ENCODE results near the gene C15orf61.
A peak's percentile ranks its signal among the peaks of the same experiment; 100 is the strongest.

The C15orf61 gene

DNA sequence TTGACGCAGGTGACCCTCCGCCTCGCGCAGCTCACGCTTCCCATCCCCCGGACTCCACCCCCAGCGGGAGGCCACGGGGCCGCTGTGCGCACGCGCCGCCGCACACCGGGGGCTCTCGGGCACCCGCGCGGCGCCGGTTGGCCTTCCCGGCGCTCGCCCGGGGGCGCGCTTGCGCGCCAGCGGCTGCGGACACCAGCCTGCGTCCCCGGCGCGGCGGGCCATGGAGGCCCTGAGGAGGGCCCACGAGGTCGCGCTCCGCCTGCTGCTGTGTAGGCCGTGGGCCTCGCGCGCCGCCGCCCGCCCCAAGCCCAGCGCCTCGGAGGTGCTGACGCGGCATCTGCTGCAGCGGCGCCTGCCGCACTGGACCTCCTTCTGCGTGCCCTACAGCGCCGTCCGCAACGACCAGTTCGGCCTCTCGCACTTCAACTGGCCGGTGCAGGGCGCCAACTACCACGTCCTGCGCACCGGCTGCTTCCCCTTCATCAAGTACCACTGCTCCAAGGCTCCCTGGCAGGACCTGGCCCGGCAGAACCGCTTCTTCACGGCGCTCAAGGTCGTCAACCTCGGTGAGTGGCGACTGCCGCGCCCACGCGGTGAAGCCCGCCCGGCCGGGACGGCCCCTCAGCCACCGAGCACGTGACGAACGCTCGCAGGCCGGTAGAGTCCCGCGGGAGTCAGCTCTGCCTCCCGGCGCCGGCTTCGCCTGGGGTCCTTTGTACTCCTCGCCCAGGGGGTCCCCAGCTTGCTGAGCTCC, at the start of gene C15orf61:
C15orf61 (plus strand) TSS at position 103 of the 754 bp plus-strand sequence; CDS start at position 221, 118 bp downstream.
- peak; percentile 85 for DNase-seq (ENCODE audit: low spot score)

DNA sequence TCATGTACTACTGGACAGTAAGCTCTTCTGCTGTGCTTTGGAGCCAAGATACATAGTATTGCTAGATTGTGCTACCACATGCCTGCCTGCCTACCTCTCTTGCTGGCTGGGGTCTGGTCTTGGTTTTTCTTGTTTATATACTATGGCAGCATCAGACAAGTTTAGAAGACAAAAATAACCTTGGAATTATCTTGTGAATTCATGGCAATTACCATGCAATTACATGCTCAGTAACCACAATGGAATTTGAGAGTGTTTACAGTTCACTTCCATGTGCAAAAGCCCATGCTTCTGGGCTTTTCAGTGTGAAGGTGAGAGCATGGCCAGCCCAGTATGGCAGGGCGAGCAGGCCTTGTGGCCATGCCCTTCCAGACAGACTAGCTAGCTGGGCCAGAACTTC, 48.0 kb upstream of the C15orf61 start:
- DNase-seq (ENCODE audit: low spot score) = no peak

DNA sequence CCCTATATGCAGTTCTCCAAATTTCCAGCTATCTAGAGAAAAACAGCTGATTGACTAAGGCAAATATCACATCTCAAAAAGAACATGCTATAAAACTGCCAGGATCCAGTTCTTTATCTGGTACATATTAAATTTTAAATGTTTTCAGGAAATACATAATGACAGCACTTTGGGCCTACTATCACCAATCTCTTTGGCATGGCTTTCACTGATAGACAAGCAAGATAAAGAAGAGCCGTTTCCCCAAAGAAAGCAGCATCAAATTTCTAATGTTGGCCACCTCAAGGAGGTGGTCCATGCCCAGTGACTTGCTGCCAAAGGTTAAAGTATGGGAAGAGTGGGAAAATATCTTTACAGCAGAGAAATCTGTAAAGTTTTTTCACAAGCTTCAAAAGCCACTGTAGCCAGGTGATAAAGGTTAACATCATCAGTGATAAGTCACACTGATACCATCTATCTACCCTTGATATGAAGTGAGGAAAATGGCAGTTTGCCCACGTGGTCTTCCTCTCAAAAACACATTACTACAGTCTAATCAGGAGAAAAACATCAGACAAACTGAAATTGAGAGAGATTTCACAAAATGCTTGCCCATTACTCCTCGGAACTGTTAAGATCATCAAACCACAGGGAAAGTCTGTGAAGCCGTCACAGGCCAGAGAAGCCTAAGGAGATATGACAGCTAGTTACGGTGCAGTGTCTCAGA, 46.4 kb upstream of the C15orf61 start:
- DNase-seq (ENCODE audit: low spot score) = no peak

DNA sequence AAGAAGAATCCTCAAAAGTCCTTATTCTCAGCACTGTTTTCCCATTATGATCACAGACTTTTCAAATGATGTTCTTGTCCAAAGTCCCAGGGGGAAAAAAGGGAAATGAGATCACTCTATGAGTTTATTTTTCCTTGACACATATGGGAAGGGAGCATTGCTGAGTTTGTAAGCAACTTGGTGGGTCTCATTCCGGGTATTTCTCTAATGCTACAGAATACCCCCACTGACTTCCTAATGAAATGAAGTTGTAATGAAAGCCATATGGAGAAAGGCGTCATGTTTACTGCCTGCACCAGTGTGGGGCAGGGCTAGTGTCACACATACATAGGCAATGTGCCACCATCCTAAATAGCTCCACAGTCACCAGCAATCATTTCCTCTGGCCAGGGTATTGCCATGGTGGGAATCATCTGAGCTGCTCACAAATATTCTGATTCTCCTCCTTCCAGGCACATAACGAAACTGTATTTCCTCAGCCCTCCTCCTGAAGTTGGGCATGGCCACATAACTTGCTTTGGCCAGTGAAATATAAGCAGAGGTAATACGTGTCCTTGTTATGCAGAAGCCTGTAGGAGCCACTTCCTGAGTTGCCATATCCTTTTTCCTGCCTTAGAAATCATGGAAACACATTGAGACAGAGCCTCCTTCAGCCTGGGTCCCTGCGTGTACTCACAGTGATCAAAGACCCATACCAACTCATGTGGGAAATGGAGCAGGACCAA, 41.0 kb upstream of the C15orf61 start:
- DNase-seq (ENCODE audit: low spot score) = no peak

DNA sequence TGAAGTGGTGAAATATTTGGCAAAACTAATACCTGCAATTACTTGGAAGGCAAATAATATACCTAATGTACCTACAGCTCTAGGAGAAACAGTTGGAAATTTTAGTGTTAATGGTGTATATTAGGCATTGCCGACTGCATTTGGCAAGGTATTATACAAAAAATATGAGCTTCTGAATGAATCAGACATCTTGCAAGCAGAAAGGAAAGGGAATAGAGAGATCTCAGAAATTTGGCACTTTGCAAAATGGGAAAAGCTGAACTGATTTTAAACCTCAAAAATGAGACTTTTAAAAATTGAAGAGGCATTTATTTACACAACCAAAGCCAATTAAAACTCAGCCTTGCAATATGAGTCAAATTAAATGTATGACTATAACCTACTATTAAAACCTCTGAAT, 40.2 kb upstream of the C15orf61 start:
- no peak for DNase-seq (ENCODE audit: low spot score)

DNA sequence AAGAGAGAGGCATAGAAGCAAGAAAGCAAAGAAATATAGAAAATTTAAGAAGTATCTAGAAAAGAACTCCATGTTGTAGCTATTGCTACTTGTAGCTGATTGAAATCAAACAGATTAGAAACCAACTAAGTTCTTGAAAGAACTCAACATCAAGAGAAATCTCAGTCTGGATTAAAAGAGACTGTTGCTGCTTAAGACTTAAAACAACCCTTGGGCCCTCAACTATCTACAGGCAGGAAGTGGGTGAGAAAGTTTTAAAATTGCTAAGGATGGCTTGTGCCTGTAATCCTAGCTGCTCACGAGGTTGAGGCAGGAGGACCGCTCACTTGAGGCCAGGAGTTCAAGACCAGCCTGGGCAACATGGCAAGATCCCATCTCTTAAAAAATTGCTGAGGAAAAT, 39.3 kb upstream of the C15orf61 start:
- no peak for DNase-seq (ENCODE audit: low spot score)

DNA sequence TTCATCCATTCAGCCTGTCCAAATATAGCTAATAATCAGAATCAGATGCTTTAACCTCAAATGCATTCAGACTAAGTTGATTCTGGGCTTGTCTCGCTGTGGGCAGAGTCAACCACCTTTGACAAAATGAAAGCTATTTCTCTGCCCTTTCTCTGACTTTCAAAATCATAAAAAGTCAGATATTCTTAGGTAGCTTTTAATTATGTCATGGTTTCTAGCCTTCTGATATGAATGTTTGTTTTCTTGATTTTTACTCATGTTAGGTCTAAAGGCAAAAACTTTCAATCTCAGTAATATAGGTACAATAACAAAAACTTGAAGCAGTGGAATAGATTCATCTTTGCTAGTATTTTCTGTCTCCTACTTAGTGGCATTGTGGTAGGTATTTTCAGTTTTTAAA, 25.3 kb upstream of the C15orf61 start:
- DNase-seq (ENCODE audit: low spot score) = no peak

DNA sequence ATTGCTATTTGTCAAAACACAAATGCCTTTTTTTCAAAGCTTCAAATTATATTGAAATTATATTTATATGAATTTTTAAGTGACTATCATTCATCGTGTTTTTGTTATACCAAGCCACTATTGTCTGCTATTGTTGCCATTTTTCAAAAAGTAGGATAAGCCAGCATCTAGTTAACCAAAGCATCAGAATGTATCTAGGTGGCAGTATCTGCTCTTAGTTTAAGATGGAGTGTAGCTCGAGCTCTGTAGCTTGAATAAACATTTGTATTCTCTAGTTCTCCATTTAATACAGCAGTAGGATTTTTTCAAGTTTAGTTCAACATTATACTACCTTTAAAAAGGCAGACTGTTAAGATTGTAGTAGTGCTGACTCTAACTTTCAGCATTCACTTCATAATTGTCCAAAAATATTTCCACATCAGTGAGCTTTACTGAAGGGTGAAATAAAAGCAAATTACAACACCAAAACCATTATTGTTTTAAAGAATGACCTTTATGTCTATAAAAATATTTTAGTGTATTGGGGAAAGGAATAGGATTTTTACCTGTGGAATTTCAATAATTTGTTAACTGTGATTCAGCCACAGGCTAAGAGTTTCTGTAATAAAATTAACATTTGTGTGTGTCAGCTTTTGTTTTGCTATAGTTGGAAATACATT, 19.6 kb upstream of the C15orf61 start:
- DNase-seq (ENCODE audit: low spot score) = peak; percentile 53

DNA sequence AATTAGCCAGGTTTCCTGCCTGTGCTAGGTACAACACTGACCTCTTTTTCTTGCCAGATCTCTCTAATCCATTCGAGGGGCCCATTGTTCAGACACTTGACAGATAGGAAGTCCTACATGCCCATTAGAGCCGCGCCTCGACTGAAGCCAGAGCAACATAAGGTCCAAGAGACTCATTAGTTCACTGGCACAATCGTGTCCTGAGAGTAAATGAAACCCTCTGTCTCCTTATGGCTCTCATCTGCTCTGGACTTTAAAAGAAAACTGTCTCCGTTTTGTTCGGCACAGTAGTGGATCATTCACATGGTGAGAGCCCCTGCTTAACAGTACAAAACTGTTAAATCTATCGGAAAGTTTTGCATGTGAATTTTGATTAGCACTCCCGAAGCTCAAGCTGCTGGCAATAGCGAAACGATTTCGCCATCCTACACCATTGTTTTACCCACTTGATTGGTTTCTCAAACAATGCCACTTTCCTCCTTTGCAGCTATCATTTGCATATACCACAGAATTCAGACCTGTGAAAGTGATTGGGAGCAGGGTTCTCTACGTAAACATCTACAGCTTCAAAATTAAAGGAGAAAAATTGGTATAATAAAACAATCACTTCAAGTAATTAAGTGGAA, 19.0 kb upstream of the C15orf61 start:
- no peak for DNase-seq (ENCODE audit: low spot score)

DNA sequence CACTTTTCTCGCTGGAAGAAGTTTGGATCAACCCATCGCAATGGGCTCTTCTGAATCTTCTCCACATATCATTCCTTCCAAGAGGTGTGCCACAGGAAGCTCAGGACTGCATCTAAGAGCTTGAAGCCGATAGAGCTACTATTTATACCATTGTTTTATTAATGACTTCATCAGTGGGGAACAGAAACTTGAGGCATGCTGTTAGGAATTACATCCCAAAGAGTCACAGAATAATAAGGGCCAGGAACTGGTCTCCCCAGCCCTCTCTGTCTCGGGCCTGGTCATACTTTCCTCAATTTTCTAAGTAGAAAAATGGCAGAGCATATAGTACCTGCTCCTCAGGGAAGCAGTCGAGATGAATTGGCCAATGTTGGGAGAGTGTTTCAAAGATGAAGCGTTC, 16.9 kb upstream of the C15orf61 start:
- no peak for DNase-seq (ENCODE audit: low spot score)

DNA sequence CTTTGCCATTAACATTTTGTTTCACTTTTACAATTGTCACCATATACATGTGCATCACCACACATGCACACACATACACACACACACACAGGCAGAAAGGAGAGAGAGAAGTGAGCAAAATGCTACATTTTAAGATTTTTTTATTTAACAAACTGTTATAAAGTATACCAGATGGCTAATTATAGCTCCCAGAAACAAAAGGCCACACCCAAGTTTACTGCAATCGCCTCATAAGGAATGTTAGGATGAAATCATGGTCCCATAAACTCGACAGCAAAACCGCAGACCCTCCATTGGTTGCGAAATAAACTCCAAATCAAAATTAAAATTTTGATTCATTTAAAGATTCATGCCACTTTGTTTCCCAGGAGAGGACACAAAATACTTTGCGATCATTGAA, 16.1 kb upstream of the C15orf61 start:
- DNase-seq (ENCODE audit: low spot score) = no peak

DNA sequence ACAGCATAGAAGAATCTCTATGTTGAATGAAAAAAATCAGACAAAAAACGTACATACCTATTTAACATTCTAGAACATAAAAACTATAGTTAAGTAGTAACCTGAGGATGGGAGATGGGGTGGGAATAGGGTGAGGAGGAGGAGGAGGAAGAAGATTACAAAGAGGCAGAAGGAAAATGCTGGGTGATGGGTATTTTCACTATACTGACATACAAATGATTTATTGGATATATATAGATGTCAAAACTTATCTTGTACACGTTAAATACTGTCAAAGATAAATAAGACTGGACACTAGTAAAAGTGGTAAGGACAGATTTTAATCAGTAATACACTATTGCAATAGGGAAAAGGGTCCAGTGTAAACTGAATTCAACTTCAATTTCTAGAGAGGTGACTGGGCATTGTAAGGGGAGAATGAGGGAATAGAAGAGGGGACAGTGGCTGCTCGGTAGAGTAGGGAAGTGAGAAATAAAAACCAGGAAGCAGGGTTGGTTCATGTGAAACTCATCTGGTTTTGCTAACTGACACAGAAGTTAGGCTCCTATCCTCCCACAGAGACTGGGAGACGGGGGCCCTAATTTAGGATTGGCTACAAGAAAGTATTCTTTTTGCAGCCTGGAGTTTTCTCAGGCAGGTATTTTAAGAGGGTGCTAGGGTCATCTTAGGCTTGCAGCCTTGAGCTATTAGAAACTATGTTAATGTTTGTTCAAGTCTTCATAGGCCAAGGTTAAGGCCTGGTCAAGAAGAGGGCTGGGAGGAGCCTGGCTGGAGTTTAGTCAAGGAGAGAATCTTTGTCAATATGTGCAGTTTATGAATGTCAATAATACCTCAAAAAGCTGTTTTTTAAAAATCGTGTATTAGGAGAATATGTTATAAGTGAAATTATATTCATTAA, 15.0 kb upstream of the C15orf61 start:
- DNase-seq (ENCODE audit: low spot score) = no peak

DNA sequence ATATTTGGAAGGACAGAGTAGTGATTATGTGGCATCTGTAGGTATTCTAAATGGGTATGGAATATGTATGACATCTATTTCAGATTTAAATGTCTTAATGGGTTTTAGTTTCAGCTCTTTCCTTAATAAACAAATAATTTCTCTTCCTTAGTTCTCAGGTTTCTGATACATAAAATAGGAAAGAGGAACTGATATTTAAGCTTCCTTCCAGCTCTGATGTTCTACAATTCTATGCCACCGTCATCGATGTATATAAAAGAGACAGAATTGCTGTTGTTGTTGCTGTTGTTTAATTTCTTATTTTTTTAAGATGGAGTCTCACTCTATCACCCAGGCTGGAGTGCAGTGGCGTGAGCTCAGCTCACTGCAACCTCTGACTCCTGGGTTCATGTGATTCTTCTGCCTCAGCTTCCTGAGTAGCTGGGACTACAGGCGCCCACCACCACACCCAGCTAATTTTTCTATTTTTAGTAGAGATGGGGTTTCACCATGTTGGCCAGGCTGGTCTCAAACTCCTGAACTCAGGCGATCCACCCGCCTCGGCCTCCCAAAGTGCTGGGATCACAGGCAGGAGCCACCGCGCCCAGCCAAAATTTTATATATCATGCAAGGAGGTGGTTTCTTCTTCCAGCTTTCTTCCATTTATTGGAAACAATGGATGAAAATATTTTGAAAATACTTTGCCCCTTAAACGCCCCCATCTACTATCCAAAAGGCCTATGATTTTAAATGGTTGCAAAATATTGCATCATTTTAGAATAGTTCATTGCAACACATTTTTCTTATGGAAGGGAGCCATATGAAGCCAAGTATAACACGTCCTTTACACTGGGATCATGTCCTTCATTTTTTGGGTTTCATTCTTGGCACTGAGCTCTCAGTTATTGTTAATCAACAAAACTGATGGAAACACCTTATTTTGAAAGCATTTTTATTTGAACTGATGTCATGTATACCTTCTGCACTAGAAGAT, 13.9 kb upstream of the C15orf61 start:
- no peak for DNase-seq (ENCODE audit: low spot score)

DNA sequence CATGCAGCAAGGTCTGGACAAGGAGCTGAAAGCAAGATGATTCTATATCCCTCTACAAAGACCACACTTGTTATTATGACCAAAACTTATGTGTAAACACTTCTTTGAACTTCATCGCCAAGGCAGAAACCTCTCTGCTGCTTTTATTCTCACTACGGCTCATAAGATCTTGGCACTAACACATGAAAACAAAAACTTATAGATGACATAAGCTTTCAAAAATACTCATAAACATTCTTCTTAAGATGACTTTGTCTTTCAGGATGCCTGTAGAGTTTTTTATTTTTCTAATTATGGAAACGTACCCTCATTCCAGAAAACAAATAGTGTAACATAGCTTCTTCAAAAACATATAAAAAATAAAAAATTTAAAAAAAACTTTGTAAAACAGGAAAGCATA, 12.5 kb upstream of the C15orf61 start:
- no peak for DNase-seq (ENCODE audit: low spot score)

DNA sequence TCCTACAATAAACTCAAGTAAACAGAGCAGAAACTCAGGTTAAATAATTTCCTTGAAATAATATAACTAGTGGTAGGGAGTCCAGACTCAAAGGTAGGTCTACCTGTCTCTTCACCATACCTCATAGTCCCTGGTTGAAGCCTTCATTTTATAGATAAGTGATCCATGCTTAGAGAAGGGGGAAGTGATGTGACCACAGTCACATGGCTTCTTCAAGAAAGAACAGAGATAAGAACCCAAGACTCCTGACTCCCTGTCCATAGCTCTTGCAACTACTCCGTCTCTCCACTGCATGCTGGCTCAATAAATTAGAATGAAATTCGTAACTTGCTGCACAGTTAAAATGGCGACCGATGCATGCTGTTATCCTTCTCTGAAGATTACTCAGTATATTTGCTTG, 11.0 kb upstream of the C15orf61 start:
- DNase-seq (ENCODE audit: low spot score) = no peak

DNA sequence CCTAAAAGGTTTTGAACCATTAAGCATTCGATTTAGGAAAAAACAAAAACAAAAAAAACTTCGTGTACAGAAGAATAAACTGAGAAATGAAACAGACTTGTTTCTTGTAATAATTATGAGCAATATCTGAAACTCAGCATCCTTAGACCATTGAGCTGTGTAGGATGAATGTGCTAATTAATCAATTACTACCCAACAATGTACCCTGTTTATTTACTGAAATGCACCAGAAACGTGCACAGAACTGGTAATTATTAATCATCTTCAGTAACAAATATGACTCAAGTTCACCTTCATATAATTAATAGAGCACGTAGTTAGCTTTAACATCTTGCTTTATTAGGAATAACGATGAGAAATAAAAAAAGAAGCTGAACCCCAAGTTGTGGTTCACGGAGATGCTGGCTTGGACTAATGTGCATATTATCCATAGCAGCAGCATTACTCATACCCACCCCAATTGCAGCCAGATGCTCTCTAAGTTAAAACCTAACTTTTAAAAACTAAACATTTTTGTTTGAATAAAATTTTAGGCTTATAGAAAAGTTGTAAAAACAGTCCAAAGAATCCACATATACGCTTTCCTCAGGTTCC, 10.2 kb upstream of the C15orf61 start:
- DNase-seq (ENCODE audit: low spot score) = no peak

DNA sequence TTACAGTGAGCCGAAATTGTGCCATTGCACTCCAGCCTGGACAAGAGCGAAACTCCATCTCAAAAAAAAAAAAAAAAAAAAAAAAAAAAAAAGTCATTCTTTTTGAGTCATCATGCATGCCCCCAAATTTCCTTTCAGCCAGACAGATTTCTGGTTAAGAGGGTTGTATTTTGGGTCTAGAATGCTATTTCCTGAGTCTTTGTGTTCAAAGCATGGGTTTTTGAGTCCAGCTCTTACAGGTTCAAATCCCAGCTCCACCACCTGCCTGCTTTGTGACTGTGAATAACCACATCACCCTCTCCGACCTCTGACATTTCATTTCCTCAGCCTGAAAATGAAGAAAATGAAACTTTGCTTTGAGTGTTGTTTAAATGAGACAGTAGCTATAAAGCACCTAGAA, 9.3 kb upstream of the C15orf61 start:
- DNase-seq (ENCODE audit: low spot score) = no peak

DNA sequence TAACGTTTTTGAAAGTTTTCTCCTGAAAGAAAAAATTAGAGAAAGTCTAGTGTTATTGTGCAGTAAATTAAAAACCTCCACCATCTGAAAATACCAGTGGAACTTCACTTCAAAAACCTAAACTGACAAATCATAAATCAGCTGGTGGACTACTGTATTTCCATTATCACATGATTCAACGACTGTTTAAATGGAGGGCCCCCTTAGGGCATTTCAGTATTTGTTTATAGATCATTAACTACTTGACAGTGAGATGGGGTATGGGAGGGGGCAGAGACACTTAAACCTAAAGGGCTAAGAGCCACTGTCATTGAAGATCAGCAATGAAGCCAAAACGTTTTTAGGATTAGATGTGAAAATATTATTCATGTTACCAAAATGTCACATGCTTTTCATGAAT, 8.8 kb upstream of the C15orf61 start:
- no peak for DNase-seq (ENCODE audit: low spot score)

DNA sequence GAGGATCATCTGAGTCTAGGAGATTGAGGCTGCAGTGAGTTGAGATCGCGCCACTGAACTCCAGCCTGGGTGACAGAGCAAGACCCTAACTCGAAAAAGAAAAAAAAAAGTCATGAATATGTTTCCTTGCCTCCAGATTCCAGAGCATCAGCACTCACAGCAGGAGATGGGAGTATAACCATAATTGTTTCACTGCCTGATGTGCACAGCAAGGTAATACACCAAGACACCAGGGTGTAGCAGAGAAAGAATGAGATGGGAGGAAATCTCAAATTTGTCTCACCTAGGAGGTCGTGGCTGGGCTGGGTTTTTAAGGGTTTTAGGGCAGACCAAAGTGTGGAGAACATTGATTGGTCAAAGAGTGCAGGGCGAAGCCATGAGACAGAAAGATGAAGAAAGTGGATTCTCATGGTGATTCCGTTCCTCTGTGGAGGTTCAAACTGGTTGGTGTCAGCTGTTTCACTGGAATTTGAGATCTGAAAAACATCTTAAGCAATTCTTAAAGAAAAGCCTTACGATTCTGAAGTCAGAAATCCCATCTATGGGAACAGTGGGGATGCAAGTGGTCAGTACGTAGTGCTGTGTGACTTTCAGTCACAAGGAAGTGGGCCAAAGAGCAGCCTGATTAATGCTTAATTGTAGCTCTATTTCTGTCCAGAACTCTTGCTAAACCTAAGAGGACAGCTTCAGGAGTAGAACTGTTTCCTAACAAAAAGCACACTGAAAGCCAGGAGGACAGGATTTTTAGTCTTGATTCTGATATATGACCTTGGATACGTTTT, 7.8 kb upstream of the C15orf61 start:
- DNase-seq (ENCODE audit: low spot score) = no peak
